GM10248 (cell line): ENCODE data around the gene COL9A1.

Source experiments
- CTCF ChIA-PET: fragments of 300-600 bp; sonication (Branson Sonifier 250); formaldehyde crosslinking; extraction: SDS; loops from one replicate; lab custom pipeline; 2021; ENCODE audit warnings: antibody characterized with exemption; lab: Yijun Ruan, JAX
- POLR2A ChIA-PET: fragments of 350-650 bp; sonication (Branson Sonifier 250); formaldehyde crosslinking; extraction: SDS; loops from one replicate; lab custom pipeline; 2020; ENCODE audit warnings: antibody characterized with exemption; lab: Yijun Ruan, JAX
- DNase-seq: peaks from one replicate; pipeline ENCODE4 v3.0.0; 2012; ENCODE audit errors: extremely low spot score
- TF ChIP-seq, protein P1 (sequence below): IDR thresholded peaks from 2 replicates; pipeline ENCODE4 v1.5.1; 2012; ENCODE audit warnings: mild to moderate bottlenecking, low read depth; ENCODE audit errors: extremely low read depth, missing control alignments, control extremely low read depth

The COL9A1 gene

DNA sequence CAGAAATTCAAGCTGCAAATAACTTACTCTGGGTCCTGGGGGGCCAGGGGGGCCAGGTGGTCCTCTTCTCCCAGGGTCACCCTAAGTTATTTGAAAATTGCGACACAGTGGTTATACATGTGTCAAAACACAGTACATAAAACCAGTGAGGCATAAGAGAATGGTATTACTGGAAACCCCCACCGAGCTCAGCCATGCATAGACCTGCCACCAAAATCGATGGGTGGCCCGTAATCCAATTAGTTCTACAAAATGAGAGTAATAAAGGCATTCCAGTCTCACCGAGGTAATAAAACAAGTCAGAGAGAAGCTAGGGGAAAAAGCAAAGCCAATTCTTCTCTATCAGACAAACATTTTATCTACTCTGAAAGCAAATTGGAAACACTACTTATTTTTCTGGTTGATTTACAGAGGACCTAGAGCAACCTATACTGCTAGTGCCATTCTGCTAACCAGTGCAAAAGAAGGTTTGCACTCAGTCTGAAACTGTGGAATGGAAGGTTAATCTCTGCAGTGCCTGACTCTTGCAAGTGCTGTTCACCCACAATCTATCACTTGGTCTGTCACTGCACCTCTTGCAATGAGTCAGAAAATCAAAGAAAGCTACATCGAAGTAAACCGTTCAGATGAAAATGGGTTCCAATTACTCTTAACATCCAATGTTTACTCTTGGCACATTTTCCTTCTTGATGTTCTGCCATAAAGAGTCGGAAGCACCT is 32.4 kb downstream of the COL9A1 start:
- CTCF ChIA-PET, result interaction anchor here (1.1 kb wide), 1 partner anchor 23 kb away, joined by 3 read pairs; no protein-coding TSS in a partner anchor
- TF ChIP-seq, protein P1, sequence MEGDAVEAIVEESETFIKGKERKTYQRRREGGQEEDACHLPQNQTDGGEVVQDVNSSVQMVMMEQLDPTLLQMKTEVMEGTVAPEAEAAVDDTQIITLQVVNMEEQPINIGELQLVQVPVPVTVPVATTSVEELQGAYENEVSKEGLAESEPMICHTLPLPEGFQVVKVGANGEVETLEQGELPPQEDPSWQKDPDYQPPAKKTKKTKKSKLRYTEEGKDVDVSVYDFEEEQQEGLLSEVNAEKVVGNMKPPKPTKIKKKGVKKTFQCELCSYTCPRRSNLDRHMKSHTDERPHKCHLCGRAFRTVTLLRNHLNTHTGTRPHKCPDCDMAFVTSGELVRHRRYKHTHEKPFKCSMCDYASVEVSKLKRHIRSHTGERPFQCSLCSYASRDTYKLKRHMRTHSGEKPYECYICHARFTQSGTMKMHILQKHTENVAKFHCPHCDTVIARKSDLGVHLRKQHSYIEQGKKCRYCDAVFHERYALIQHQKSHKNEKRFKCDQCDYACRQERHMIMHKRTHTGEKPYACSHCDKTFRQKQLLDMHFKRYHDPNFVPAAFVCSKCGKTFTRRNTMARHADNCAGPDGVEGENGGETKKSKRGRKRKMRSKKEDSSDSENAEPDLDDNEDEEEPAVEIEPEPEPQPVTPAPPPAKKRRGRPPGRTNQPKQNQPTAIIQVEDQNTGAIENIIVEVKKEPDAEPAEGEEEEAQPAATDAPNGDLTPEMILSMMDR, result no peak
- POLR2A ChIA-PET, result no interaction called here
- no peak for DNase-seq

DNA sequence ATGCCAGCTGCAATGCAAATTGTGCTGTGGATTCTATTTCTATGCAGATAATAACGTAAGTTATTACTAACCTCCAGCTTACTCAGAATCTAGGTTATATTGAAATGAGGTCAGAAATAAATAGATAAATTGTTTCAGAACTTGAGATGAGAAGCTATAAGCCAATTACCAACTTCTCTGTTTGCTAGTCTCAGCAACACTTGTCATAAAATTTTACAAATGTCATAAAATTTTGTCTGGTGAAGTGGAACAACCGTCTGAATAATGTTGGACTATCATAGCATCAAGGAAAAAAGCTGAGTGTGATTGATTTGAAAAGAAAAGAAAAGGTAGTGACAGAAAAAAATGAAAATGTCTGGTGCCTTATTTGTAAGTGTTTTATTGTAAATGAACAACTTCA is 36.7 kb downstream of the COL9A1 start:
- TF ChIP-seq, protein P1, result no peak
- POLR2A ChIA-PET, result no interaction called here
- CTCF ChIA-PET, result interaction anchor here (0.9 to 2.2 kb wide), 4 partner anchors 20 to 46 kb away, joined by 3 to 7 read pairs (median 4); no protein-coding TSS in a partner anchor
- DNase-seq, result no peak

DNA sequence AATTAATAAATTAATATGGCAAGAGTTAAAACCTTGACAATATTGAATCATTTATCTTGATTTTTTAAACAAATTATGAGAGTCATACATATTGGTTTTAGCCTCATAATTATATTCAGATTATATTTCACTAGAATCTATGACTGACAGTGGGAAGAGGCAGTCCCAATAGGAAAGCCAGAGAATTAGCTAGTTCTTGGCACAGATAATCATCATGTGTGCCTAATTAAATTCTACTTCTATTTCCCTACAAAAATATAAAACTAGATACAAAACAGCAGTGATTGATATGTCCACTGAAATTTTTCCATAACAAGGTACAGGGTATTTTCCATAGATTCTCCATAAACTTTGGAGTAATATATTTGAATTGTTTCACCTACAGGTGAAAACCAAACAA is 38.6 kb downstream of the COL9A1 start:
- ChIA-PET CTCF (interaction anchor here (2.2 kb wide), 1 partner anchor 44 kb away, joined by 7 read pairs; no protein-coding TSS in a partner anchor), POLR2A (no interaction called here)
- TF ChIP-seq, protein P1, result no peak
- DNase-seq, result no peak

DNA sequence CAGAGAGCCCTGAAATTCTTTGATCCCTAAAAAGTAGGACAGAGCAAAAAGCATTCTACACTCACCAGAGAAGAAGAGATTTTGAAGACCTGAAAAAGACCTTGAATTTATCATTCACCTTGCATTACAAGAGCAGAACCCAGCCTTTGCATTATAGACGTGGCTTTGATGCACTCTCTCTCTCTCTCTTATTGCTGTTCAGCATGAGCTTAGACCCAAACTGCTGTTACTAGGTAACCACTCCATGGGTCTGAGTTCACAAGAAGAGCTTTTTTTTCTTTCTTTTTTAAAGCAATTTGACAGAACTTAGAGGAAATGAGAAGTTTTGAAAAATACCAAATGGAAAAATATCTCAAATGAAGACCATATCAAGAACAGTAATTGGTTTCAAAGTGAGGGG is 44.4 kb downstream of the COL9A1 start:
- no peak for DNase-seq
- TF ChIP-seq, protein P1, result no peak
- ChIA-PET CTCF (interaction anchor here (1.1 to 1.6 kb wide), 2 partner anchors 18 to 37 kb away, joined by 3 to 4 read pairs; no protein-coding TSS in a partner anchor), POLR2A (no interaction called here)

DNA sequence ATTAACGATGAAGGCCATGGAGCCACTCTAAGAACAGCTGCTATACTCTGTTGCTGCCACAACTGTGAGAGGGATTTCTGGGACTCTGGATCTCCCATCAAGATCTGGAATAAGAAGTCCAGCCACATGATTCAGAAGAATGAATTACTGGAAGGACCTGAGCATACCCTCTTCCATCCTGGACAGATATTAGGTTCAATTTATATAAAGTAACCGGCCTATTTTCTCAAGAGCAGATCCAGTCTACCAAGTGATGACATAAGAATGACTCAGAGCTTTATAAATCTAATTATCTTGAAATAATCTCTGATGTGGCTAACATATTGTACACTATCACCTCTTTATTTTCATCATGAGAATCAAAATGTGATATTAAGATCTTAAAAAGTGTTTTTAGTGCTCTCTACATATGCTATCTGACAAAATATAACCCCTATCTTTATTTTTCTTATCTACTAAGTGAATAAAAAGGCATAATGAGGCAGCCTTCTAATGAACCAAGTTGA is 45.1 kb downstream of the COL9A1 start:
- ChIA-PET POLR2A (no interaction called here), CTCF (interaction anchor here (0.8 to 1.1 kb wide), 2 partner anchors 37 to 111 kb away, joined by 3 read pairs; no protein-coding TSS in a partner anchor)
- DNase-seq, result no peak
- TF ChIP-seq, protein P1, result no peak

DNA sequence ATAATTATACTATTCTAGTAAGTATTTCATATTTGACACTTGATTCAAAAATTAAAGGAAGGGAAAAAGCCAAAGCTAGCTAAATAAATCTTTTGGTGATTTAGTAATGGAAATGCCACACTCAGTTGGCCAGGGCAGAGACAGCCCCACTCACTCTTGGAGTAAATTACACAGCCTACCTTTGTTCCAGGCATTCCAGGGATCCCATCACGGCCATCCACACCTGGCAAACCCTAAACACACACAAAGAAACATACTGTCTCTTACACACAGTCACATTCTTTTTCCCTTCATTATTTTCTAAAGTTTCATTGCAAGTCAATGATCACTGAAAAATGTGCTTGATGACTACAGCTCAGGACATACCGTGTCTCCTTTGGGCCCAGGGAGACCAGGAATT is 48.1 kb downstream of the COL9A1 start:
- ChIA-PET CTCF (interaction anchor here (2.1 kb wide), 1 partner anchor 34 kb away, joined by 7 read pairs; no protein-coding TSS in a partner anchor), POLR2A (no interaction called here)
- DNase-seq, result no peak
- TF ChIP-seq, protein P1, result no peak
